Adrenal gland (tissue), 12 donors: ENCODE results near the gene SMIM5. TPM values are rescaled to one million over a fixed set of nuclear protein-coding genes. Genes with fewer than 3 reads are reported as not detected.

Experiments used
- DNase-seq, 7 donors: peaks; one replicate each; pipeline ENCODE4 v3.0.0-alpha.2; 2019 to 2020
- H3K27ac ChIP-seq, 5 donors: fragments of 200-600 bp; sonication (generic) in 4 of 5; 1 replicate in 3 of 5; 2 replicates in 2 of 5; pipeline versions ENCODE4 v1.5.1 to v1.8.0; 2016 to 2020; ENCODE audit warnings: mild to moderate bottlenecking in 1 of 5
- H3K27me3 ChIP-seq: fragments of 200-600 bp; 2 replicates; pipeline ENCODE4 v1.8.0; 2021
- H3K36me3 ChIP-seq, 2 donors: fragments of 200-600 bp; replicated peaks in 1 of 2; 1 replicate in 1 of 2; 2 replicates in 1 of 2; pipeline versions ENCODE4 v1.5.1 to v1.8.0; 2018 to 2022
- H3K4me1 ChIP-seq, 2 donors: fragments of 200-600 bp; replicated peaks in 1 of 2; 1 replicate in 1 of 2; 2 replicates in 1 of 2; pipeline versions ENCODE4 v1.5.1 to v1.8.0; 2018 to 2021
- H3K4me3 ChIP-seq, 4 donors: fragments of 200-600 bp; sonication (generic) in 3 of 4; one replicate each; pipeline ENCODE4 v1.5.1; 2016 to 2018
- H3K9me3 ChIP-seq, 3 donors: fragments of 200-600 bp; sonication (generic) in 1 of 3; replicated peaks in 1 of 3; 1 replicate in 2 of 3; 2 replicates in 1 of 3; pipeline versions ENCODE4 v1.5.1 to v1.8.0; 2016 to 2021
- POLR2A ChIP-seq, 2 donors: fragments of 450-650 bp; IDR thresholded peaks; one replicate each; pipeline ENCODE4 v1.6.1; 2017; ENCODE audit warnings: antibody characterized with exemption in 2 of 2, mild to moderate bottlenecking in 2 of 2, moderate library complexity in 1 of 2
- WGBS, 4 donors: extraction: QIAGEN DNeasy Blood & Tissue Kit in 2 of 4; methylation state at CpG; one replicate each; pipeline versions ENCODE4 v1.1.5 to v1.1.7; 2013 to 2017; 5-methylcytosine and 5-hydroxymethylcytosine counted together
- intact Hi-C, 2 donors: fragments of 100-400 bp; cut with DNase I; formaldehyde crosslinking; loops; one replicate each; pipeline versions ENCODE4 v1.14.1 to v1.15.0; 2022 to 2023
- polyA plus RNA-seq, 3 donors: library from polyadenylated mRNA; stranded (reverse); fragments of 200-250 nt in 2 of 3; fragments of 350-450 nt in 1 of 3; fragmentation: Illumina TruSeq in 1 of 3; extraction: RNeasy Lipid Tissue Mini Kit (QIAGEN cat#74804) in 1 of 3; gene quantifications; one replicate each; pipeline ENCODE4 v1.2.3, GENCODE V29; 2013 to 2014
- total RNA-seq, 9 donors: library from RNA; depleted of rRNA in 4 of 9; stranded (reverse); fragments of >200 nt in 4 of 9; fragments of 120-200 nt in 1 of 9; fragmentation: NEBNext Ultra II Directional in 1 of 9; extraction: Animal tissue kit (Norgen Biotek cat#: 25700) in 1 of 9; gene quantifications; one replicate each; pipeline versions ENCODE4 v1.1.0 to v1.2.4, GENCODE V29; 2013 to 2023
- TF ChIP-seq, protein P1 (sequence below), 6 experiments: fragments of 450-650 bp in 4 of 6; fragments of 200-600 bp in 2 of 6; sonication (generic) in 1 of 6; IDR thresholded peaks; 1 replicate in 5 of 6; 2 replicates in 1 of 6; pipeline versions ENCODE4 v1.5.1 to v1.8.0; 2016 to 2021; ENCODE audit warnings: antibody characterized with exemption in 6 of 6, mild to moderate bottlenecking in 2 of 6, moderate library complexity in 1 of 6
- donor health status: healthy with polysubstance abuse.
- donor health status: Bipolar disorder and iron deficiency.
- donor health status: DM: yes; HTN: yes; CAD: no.
- donor health status: DM: no; HTN: no; CAD: no.
- donor health status: DM: no; HTN: no; CAD: no.
- donor health status: DM: yes; HTN: yes; CAD: no.

SMIM5 gene
- total and polyA plus RNA-seq, 12 donors = 0.13 to 2.6 (median 0.77) TPM; not detected in 4

DNA sequence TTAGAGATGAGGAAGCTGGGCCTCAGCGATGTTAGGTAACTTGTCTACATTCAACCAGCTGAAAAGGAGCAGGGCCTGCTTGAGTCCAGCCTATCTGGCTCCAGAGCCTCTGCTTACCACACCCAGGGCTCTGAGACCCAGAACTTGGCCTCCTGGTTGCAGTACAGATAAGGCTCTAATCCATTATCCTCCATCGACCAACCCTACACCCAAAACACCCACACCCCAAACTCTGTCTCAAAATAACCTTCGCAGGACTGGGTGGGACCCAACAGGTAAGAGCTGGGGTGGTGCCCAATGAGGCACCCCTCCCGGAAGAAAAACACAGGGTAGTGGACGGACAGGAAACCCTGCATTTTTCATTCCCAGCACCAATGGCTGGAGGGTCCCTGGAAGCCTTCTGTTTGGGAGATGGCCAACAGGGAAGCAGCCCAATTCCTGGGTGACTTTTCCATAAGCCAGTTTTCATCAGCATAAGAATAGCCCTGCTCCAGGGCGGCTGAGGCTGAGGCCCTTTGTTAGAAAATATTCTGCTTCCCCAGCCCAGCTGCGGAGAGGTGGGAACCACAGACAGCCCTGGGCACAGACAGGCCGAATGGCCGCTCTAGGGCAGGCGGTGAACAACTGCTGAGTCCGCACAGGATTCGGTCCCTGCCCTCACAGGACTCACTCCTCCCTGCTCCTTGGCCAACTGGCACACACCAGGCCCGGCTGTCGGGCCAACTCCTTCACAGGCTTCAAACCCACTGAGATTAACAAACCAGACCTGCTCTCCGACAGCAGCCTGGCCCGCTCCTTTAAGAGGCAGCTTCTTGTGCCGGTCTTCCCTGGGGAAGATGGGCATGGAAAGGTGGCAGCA is 9.8 kb downstream of the SMIM5 start:
- no peak overlapping the region for H3K27ac ChIP-seq
- no peaks in the 10 kb centered on the region for H3K4me1 ChIP-seq
- no peaks in the 10 kb centered on the region for H3K9me3 ChIP-seq
- no peak for DNase-seq
- no peaks in the 10 kb centered on the region for H3K27me3 ChIP-seq
- intact Hi-C loops = no loop called here
- TF ChIP-seq, protein P1, sequence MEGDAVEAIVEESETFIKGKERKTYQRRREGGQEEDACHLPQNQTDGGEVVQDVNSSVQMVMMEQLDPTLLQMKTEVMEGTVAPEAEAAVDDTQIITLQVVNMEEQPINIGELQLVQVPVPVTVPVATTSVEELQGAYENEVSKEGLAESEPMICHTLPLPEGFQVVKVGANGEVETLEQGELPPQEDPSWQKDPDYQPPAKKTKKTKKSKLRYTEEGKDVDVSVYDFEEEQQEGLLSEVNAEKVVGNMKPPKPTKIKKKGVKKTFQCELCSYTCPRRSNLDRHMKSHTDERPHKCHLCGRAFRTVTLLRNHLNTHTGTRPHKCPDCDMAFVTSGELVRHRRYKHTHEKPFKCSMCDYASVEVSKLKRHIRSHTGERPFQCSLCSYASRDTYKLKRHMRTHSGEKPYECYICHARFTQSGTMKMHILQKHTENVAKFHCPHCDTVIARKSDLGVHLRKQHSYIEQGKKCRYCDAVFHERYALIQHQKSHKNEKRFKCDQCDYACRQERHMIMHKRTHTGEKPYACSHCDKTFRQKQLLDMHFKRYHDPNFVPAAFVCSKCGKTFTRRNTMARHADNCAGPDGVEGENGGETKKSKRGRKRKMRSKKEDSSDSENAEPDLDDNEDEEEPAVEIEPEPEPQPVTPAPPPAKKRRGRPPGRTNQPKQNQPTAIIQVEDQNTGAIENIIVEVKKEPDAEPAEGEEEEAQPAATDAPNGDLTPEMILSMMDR (IDR thresholded peaks at IDR 0.05) = no peak
- TF ChIP-seq POLR2A (IDR thresholded peaks at IDR 0.05) = no peak
- no peaks in the 10 kb centered on the region for H3K36me3 ChIP-seq
- no peak overlapping the region for H3K4me3 ChIP-seq
- WGBS, 4 donors = 90 to 94% (median 91%) methylated on average over 5 to 17 of the region's 17 CpGs

DNA sequence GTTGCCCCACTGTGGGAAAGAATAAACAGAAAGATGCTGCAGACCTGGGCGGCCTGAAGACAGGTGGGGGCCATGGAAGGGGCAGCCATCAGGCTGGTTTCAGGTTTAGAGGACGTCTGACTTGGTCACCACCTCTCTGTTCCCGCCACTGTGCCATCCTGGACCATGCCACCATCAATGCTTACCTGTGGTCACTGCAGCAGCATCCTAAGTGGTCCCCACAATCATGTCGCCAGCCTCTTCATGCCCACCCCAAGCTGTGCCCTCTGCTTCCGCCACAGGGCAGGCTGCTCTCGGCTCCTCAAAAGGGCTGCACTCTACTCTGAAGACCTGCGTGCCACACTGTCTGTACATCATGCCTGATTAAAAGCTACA is 10.4 kb downstream of the SMIM5 start:
- no peak overlapping the region for H3K27ac ChIP-seq
- no peak for DNase-seq

DNA sequence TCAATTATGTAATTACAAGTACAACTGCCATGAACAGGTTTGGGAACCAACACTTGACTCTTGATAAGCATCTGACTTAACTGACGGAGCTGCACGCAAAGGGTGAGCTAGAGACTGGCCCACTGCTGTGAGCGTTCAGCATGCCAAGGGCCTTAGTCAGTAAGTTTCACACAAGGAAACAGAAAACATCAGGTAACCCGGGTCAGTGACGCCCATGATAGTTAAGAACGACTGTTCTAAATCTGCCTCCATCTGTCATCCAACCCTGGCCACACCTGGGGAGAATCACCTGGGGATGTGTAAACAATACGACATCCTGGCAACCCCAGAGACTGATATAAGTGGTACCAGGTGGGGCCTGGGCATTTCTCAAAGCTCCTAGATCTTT is 12.3 kb downstream of the SMIM5 start:
- no peaks in the 10 kb centered on the region for H3K9me3 ChIP-seq
- peak overlapping the region in 1 of 5 donors; percentile 5 for H3K27ac ChIP-seq
- 72 to 80% (median 79%) methylated on average over 7 of the region's 7 CpGs for WGBS, 4 donors
- H3K4me1 ChIP-seq = no peaks in the 10 kb centered on the region
- H3K36me3 ChIP-seq = peaks cover 0 to 4% of the 10 kb centered on the region in 2 donors
- intact Hi-C loops = no loop called here
- no peak for TF ChIP-seq POLR2A (IDR thresholded peaks at IDR 0.05)
- TF ChIP-seq, protein P1 (IDR thresholded peaks at IDR 0.05) = no peak
- H3K4me3 ChIP-seq = no peak overlapping the region
- H3K27me3 ChIP-seq = no peaks in the 10 kb centered on the region
- no peak for DNase-seq

More for the DNA sequence above, 10.4 kb downstream of the SMIM5 start:
- TF ChIP-seq, protein P1 (IDR thresholded peaks at IDR 0.05) = no peak
- TF ChIP-seq POLR2A (IDR thresholded peaks at IDR 0.05) = no peak
- intact Hi-C loops = no loop called here
- Histone ChIP-seq H3K27me3 (no peaks in the 10 kb centered on the region), H3K4me3 (no peak overlapping the region), H3K36me3 (no peaks in the 10 kb centered on the region), H3K4me1 (no peaks in the 10 kb centered on the region), H3K9me3 (no peaks in the 10 kb centered on the region)
- WGBS, 4 donors = 89 to 97% (median 94%) methylated on average over 7 of the region's 7 CpGs

DNA sequence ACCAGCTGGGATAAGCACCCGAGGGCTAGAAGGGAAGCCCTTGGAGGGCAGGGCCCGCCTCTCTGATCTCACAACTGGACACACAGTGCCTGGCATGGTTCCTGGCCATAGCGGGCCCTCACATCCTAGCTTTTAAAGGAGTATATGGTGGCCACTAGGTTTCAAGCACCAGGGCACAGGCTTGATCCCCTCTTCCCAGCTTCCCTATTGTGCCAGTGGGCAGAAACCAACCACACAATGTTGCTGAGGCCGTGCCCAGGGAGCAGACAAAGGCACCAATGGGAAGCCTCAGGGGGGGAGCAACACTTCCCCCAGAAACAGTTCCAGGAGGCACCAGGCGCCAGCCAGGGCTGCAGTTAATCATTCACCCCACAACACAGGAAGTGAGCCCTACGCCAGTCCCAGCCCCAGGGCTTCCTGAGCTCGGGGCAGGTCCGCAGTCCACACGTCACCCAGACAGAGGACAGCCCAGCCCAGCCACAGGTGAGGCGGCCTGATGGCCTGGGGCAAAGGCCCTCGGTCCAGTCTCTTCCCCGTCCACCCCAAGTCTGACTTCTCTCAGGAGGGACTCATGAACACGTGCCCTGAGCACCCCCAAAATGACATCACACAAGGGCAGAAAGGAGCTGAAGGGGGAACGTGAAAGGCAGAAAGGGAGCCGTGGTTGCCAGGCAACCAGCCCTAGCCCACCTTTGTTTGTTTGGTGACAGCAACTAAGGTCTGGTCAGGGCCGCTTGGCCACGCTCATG is 12.8 kb downstream of the SMIM5 start:
- Histone ChIP-seq H3K27me3 (no peaks in the 10 kb centered on the region), H3K9me3 (no peaks in the 10 kb centered on the region), H3K4me1 (no peaks in the 10 kb centered on the region), H3K4me3 (no peak overlapping the region), H3K27ac (peak overlapping the region in 2 of 5 donors; percentile 5 to 41), H3K36me3 (peaks cover 0 to 9% of the 10 kb centered on the region in 2 donors)
- intact Hi-C loops = no loop called here
- WGBS, 4 donors = 75 to 80% (median 78%) methylated on average over 13 to 17 of the region's 17 CpGs
- no peak for TF ChIP-seq POLR2A (IDR thresholded peaks at IDR 0.05)
- TF ChIP-seq, protein P1 (IDR thresholded peaks at IDR 0.05) = no peak
- DNase-seq = peak in 2 of 7 donors; percentile 40 to 81
